Activated CD4-positive, alpha-beta T cell treated with anti-CD3 and anti-CD28 coated beads, Interleukin-2, amount 50 U/mL, for 24 hours (primary cell): ENCODE results near the gene HADHB.
A peak's percentile ranks its signal among the peaks of the same experiment; 100 is the strongest.

Experiments
- DNase-seq, 2 donors: peaks; one replicate each; pipeline ENCODE4 v3.0.0-alpha.2; 2020; ENCODE audit warnings: low read depth in 1 of 2, low spot score in 1 of 2

Gene HADHB

GRCh38 chr2:26244309-26245230 lies at the start of gene HADHB, which contains the start of gene HADHA:
Gene HADHB, plus strand, starts transcription at chr2:26244939. Its CDS starts 9,316 bp downstream, at chr2:26254255.
Gene HADHA, minus strand, starts transcription at chr2:26244632. Its CDS starts 36 bp downstream, at chr2:26244596.
- peak; percentile 73 to 82 for DNase-seq

GRCh38 chr2:26195040-26195984 lies 49.4 kb upstream of the HADHB start:
- no peak for DNase-seq

GRCh38 chr2:26196683-26197418 lies 47.9 kb upstream of the HADHB start:
- DNase-seq = no peak

GRCh38 chr2:26197516-26197915 lies 47.2 kb upstream of the HADHB start:
- no peak for DNase-seq

- DNase-seq = no peak
Measured at GRCh38 chr2:26202981-26203490, 41.7 kb upstream of the HADHB start.

- DNase-seq = no peak
Measured at GRCh38 chr2:26203906-26204305, 40.8 kb upstream of the HADHB start.

DNA sequence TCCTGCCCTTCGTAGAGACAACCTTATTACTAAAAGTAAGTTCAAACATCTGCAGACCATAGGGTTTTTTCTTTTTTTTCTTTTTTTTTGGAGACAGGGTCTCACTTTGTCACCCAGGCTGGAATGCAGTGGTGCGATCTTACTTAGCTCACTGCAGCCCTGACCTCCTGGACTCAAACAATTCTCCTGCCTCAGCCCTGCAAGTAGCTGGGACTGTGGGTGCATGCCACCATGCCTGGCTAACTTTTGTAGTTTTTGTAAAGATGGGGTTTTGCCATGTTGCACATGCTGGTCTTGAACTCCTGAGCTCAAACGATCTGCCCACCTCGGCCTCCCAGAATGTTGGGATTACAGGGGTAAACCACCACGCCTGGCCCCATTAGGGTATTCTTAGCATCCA lies 32.7 kb upstream of the HADHB start:
- DNase-seq = no peak

DNA sequence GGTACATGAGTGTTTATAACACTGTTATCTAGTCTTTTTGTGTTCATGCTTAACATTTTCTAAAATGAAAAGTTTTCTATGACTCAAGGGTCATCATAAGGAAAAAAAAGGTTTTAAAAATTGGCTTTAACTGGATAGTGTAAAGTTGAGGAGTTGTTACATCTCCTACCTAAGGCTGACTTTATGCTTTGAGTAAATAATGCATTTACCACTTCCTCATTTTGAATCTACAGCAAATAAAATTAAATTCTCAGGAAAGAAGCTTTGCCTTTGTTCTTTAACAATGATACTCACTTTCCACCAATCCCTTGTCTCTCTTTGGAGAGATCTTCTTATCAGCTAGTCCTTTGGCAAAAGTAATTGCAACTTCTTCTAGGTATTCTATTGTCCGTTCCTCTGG lies 30.0 kb upstream of the HADHB start:
- no peak for DNase-seq

- no peak for DNase-seq
Measured at GRCh38 chr2:26215833-26216232, 28.9 kb upstream of the HADHB start.

DNA sequence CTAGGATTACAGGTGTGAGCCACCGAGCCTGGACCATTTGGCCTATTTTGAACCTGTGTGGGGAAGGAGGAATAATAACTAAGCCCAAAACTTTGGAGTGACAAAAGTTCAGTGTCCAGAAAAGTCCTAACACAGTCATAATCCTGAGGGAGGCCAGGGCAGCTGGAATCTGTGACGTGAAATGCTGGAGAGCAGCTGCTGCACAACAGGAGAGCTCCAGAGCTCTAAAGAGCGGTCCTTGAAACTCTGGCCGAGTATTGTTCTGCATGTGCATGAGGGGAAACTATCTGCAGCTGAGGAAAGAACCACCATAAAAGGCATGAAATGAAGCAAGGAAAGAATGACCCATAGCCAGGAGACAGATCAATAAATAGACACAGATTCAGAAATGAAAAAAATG lies 28.2 kb upstream of the HADHB start:
- no peak for DNase-seq

DNA sequence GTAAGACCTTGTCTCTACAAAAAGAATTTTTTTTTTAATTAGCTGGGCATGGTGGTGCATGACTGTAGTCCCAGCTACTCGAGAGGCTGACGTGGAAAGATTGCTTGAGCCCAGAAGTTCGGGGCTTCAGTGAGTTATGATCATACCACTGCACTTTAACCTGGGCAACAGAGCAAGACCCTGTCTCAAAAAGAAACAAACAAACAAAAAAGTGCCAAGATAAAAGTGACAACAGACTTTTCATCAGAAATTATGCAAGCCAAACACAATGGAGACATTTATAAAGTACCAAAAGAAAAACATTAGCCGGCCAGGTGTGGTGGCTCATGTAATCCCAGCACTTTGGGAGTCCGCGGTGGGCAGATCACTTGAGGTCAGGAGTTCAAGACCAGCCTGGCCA lies 27.0 kb upstream of the HADHB start:
- DNase-seq = no peak

DNA sequence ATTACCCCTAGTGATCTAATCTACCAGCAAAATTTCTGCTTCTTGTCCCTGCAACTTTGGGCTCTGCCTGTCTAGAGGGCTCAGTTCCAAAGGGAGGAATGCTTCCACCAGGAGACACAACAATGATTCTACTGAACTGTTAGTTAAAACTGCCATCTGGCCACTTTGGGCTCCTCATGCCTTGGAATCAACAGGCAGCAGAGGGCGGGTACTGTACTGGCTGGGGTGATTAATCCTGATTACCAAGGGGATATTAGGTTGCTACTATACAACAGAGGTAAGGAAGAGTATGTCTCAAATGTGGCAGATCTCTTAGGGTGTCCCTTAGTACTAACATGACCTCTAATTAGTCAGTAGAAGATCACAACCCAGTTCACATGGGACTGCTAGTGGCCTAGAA lies 21.7 kb upstream of the HADHB start:
- DNase-seq = no peak

GRCh38 chr2:26224095-26224494 lies 20.6 kb upstream of the HADHB start:
- no peak for DNase-seq

- no peak for DNase-seq
Measured at GRCh38 chr2:26229595-26229994, 15.1 kb upstream of the HADHB start.

DNA sequence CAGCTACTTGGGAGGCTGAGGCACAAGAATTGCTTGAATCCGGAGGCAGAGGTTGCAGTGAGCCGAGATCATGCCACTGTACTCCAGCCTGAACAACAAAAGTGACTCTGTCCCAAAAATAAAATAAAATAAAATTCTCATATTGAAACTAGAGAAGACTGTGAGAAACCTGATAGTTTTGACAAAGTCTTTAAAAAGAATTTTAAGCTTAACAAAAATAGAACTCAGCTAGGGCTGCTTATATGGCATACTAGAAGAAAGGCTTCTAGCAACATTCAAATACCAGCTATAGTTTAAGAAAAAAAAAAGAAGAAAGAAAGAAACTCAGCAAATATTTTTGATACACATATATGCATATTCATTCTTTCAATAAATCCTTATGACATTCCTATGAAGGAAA lies 13.9 kb upstream of the HADHB start:
- no peak for DNase-seq

- DNase-seq = no peak
Measured at GRCh38 chr2:26235089-26235488, 9.7 kb upstream of the HADHB start.

DNA sequence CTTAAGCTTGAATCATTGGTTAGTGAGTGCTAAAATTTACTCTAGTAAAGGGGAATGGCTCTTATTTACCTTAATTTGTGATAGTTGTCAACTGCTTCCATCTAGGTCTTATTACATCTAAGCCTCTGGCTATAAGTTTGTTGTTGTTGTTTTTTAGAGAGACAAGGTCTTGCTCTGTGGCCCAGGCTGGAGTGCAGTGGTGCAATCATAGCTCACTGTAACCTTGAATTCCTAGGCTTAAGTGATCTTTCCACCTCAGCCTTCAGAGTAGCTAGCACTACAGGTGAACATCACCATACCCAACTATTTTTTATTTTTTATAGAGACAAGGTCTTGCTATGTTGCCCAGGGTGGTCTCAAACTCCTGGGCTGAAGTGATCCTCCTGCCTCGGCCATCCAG lies 6.9 kb upstream of the HADHB start:
- no peak for DNase-seq

DNA sequence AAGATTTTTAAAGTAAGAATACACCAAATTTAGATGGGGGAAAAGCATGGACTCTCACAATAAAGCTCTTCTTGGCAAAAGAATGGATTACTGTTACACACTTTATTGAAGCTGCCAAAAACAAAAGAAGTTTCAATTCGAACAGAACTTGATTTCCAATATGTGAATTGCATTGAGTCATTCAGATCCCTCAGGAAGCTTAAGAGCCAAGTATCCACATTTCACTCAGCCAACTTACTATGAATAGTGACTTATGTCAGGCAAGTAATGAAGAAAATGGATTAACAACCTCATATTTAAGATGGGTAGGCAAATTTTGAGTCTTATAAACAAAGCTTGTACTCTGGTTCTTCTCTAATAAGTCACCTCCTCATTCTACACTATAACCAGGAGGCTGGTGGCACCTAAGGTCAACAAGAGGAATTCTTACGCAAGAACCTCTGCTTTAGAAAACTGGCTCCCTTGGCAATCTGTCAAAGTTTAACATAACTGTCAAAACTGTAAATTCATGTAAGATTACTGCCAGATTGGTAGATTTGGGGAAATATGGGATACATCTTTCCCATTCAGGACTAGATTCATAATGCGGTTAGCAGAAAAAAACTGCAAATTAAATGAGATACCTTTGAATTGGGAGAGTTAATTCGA lies 6.3 kb upstream of the HADHB start:
- no peak for DNase-seq

GRCh38 chr2:26241928-26242436 lies 2.8 kb upstream of the HADHB start:
- DNase-seq = no peak
